Measurements from ENCODE around the gene AARSD1.
"Not testable (repeated sequence)": the region's sequence is repeated elsewhere in the genome, so short reads cannot be mapped to it uniquely, and the experiment has no call there.

AARSD1 gene

GRCh38 chr17:42918902-42919521 lies 45.2 kb downstream of the AARSD1 start:
- no peak for DNase-seq

- DNase-seq = no peak
Observed at GRCh38 chr17:42917236-42917603, 47.0 kb downstream of the AARSD1 start.

- not testable (repeated sequence) for DNase-seq
Observed at GRCh38 chr17:42916388-42917235, 47.6 kb downstream of the AARSD1 start.

- not testable (repeated sequence) for DNase-seq
Observed at GRCh38 chr17:42915288-42915687, 49.0 kb downstream of the AARSD1 start.

GRCh38 chr17:42913981-42914617 lies 50.2 kb downstream of the AARSD1 start:
- DNase-seq = no peak

- DNase-seq = no peak
Observed at GRCh38 chr17:42913522-42913921, 50.7 kb downstream of the AARSD1 start.

GRCh38 chr17:42908872-42909700 lies 55.2 kb downstream of the AARSD1 start:
- no peak for DNase-seq

GRCh38 chr17:42906772-42907446 lies 57.3 kb downstream of the AARSD1 start:
- DNase-seq = no peak

- no peak for DNase-seq
Observed at GRCh38 chr17:42904110-42904469, 60.2 kb downstream of the AARSD1 start.

GRCh38 chr17:42901535-42902229 lies 62.6 kb downstream of the AARSD1 start:
- DNase-seq = no peak
